ENCODE data around the gene MASP1.

DNA sequence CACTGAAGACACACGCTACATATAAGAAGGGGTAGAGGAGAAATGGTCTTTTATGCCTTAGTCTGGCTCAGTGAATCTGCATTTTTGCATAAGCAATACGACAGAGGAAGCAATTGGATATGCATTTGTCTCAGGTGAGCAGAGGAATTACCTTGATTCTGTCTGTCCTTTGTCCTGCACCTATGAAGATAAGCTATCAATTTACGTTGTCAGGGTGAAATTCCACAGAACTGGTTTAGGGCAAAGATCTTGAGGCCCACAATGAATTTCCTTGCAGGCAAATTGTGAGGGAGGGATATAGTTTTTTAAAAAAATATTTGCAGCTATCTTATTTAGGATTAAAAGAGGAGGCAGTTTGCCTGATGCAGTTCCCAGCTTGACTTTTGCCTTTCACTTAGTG lies 31.6 kb upstream of the MASP1 start:
- no peak for TF ChIP-seq POLR2A (IDR thresholded peaks at IDR 0.05)
- TF ChIP-seq, protein P1, sequence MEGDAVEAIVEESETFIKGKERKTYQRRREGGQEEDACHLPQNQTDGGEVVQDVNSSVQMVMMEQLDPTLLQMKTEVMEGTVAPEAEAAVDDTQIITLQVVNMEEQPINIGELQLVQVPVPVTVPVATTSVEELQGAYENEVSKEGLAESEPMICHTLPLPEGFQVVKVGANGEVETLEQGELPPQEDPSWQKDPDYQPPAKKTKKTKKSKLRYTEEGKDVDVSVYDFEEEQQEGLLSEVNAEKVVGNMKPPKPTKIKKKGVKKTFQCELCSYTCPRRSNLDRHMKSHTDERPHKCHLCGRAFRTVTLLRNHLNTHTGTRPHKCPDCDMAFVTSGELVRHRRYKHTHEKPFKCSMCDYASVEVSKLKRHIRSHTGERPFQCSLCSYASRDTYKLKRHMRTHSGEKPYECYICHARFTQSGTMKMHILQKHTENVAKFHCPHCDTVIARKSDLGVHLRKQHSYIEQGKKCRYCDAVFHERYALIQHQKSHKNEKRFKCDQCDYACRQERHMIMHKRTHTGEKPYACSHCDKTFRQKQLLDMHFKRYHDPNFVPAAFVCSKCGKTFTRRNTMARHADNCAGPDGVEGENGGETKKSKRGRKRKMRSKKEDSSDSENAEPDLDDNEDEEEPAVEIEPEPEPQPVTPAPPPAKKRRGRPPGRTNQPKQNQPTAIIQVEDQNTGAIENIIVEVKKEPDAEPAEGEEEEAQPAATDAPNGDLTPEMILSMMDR (IDR thresholded peaks at IDR 0.05) = no peak
